Measurements from ENCODE around the gene SLC2A8.

- TF ChIP-seq POLR2A (IDR thresholded peaks at IDR 0.05; ENCODE audit: low read length) (peak; percentile 100), GATA1 (IDR thresholded peaks at IDR 0.05; ENCODE audit: low read depth, low read length) (no peak)
Measured at GRCh38 chr9:127450830-127451607, 54.0 kb downstream of the SLC2A8 start, which contains the start of the genes LRSAM1 and RPL12.
